ENCODE measurements around the gene JAKMIP2.

Gene JAKMIP2

GRCh38 chr5:147538236-147538635 lies 244.3 kb downstream of the JAKMIP2 start:
- Histone ChIP-seq H3K4me1 (ENCODE audit: insufficient read depth, low read length, poor library complexity, severe bottlenecking) (no peaks in the 10 kb centered on the region), H3F3A (ENCODE audit: low read depth) (no peaks in the 10 kb centered on the region), H3K4me2 (ENCODE audit: low read depth, low read length, poor library complexity, severe bottlenecking) (no peak overlapping the region), H2AFZ (ENCODE audit: low read length) (no peak overlapping the region), H4K20me1 (ENCODE audit: insufficient read depth, low read length, poor library complexity, severe bottlenecking) (no peaks in the 10 kb centered on the region), H3K4me3 (ENCODE audit: low read length, poor library complexity, severe bottlenecking) (no peak overlapping the region), H3K9ac (ENCODE audit: low read depth, low read length, poor library complexity, severe bottlenecking) (no peak overlapping the region), H3K27me3 (ENCODE audit: insufficient read depth, low read length, poor library complexity, severe bottlenecking) (no peaks in the 10 kb centered on the region), H3K36me3 (ENCODE audit: insufficient read depth, low read length) (no peaks in the 10 kb centered on the region), H3K79me2 (ENCODE audit: insufficient read depth, low read length) (no peaks in the 10 kb centered on the region), H3K9me3 (ENCODE audit: insufficient read depth, low read depth, low read length) (no peaks in the 10 kb centered on the region), H3K9me2 (replicated peaks; ENCODE audit: low read depth, low read length) (no peaks in the 10 kb centered on the region)
- no peak for TF ChIP-seq EZH2phosphoT487 (IDR thresholded peaks at IDR 0.05; ENCODE audit: borderline replicate concordance)
- TF ChIP-seq CTCF (conservative IDR thresholded peaks at IDR 0.05; ENCODE audit: low read length), result no peak
